ENCODE results near the gene SLC9A8. TPM values are rescaled to one million over a fixed set of nuclear protein-coding genes. Genes with fewer than 3 reads are reported as not detected.

The SLC9A8 gene
- total RNA-seq, 1 experiment from 2014 or later = 8.3 TPM

GRCh38 chr20:49882171-49882970 lies 69.7 kb downstream of the SLC9A8 start:
- in situ Hi-C loops (cut with HindIII; ENCODE audit: low pct_unique_long_range_greater_than_20kb, low sequenced_read_pairs) = no loop called here
- no peak for DNase-seq (ENCODE audit: low read depth, low spot score)

- in situ Hi-C loops (cut with HindIII; ENCODE audit: low pct_unique_long_range_greater_than_20kb, low sequenced_read_pairs) = no loop called here
Measured at GRCh38 chr20:49883246-49883802, 70.7 kb downstream of the SLC9A8 start.

GRCh38 chr20:49885558-49886332 lies 73.1 kb downstream of the SLC9A8 start:
- in situ Hi-C loops (cut with HindIII; ENCODE audit: low pct_unique_long_range_greater_than_20kb, low sequenced_read_pairs) = no loop called here
- DNase-seq (ENCODE audit: low read depth, low spot score) = no peak

More at GRCh38 chr20:49883246-49883802, 70.7 kb downstream of the SLC9A8 start:
- DNase-seq (ENCODE audit: low read depth, low spot score) = no peak

GRCh38 chr20:49886571-49887213 lies 74.1 kb downstream of the SLC9A8 start:
- in situ Hi-C loops (cut with HindIII; ENCODE audit: low pct_unique_long_range_greater_than_20kb, low sequenced_read_pairs) = no loop called here
- no peak for DNase-seq (ENCODE audit: low read depth, low spot score)

- peak; percentile 83 for DNase-seq (ENCODE audit: low read depth, low spot score)
- in situ Hi-C loops (cut with HindIII; ENCODE audit: low pct_unique_long_range_greater_than_20kb, low sequenced_read_pairs) = no loop called here
Measured at GRCh38 chr20:49887251-49888211, 74.9 kb downstream of the SLC9A8 start.

GRCh38 chr20:49888212-49889000 lies 75.8 kb downstream of the SLC9A8 start:
- DNase-seq (ENCODE audit: low read depth, low spot score) = peak; percentile 82
- in situ Hi-C loops (cut with HindIII; ENCODE audit: low pct_unique_long_range_greater_than_20kb, low sequenced_read_pairs) = no loop called here

GRCh38 chr20:49889001-49889934 lies 76.6 kb downstream of the SLC9A8 start:
- no peak for DNase-seq (ENCODE audit: low read depth, low spot score)
- in situ Hi-C loops (cut with HindIII; ENCODE audit: low pct_unique_long_range_greater_than_20kb, low sequenced_read_pairs) = no loop called here

- in situ Hi-C loops (cut with HindIII; ENCODE audit: low pct_unique_long_range_greater_than_20kb, low sequenced_read_pairs) = no loop called here
- DNase-seq (ENCODE audit: low read depth, low spot score) = no peak
Measured at GRCh38 chr20:49889935-49890333, 77.3 kb downstream of the SLC9A8 start.

GRCh38 chr20:49890471-49891361 lies 78.1 kb downstream of the SLC9A8 start:
- no peak for DNase-seq (ENCODE audit: low read depth, low spot score)
- in situ Hi-C loops (cut with HindIII; ENCODE audit: low pct_unique_long_range_greater_than_20kb, low sequenced_read_pairs) = no loop called here

GRCh38 chr20:49891476-49892110 lies 79.0 kb downstream of the SLC9A8 start:
- in situ Hi-C loops (cut with HindIII; ENCODE audit: low pct_unique_long_range_greater_than_20kb, low sequenced_read_pairs) = no loop called here
- DNase-seq (ENCODE audit: low read depth, low spot score) = no peak

GRCh38 chr20:49892260-49892659 lies 79.6 kb downstream of the SLC9A8 start:
- no peak for DNase-seq (ENCODE audit: low read depth, low spot score)
- in situ Hi-C loops (cut with HindIII; ENCODE audit: low pct_unique_long_range_greater_than_20kb, low sequenced_read_pairs) = no loop called here

- no peak for DNase-seq (ENCODE audit: low read depth, low spot score)
- in situ Hi-C loops (cut with HindIII; ENCODE audit: low pct_unique_long_range_greater_than_20kb, low sequenced_read_pairs) = no loop called here
Measured at GRCh38 chr20:49892817-49893216, 80.2 kb downstream of the SLC9A8 start.

GRCh38 chr20:49893242-49894072 lies 80.8 kb downstream of the SLC9A8 start:
- no peak for DNase-seq (ENCODE audit: low read depth, low spot score)
- in situ Hi-C loops (cut with HindIII; ENCODE audit: low pct_unique_long_range_greater_than_20kb, low sequenced_read_pairs) = no loop called here
